Breast epithelium (tissue), 4 donors: Measurements from ENCODE around the gene RFT1. TPM values are rescaled to one million over a fixed set of nuclear protein-coding genes. Genes with fewer than 3 reads are reported as not detected.

Experiments
- DNase-seq, 2 donors: peaks; one replicate each; pipeline ENCODE4 v3.0.0-alpha.2; 2019; ENCODE audit warnings: low spot score in 2 of 2
- H3K27ac ChIP-seq, 2 donors: fragments of 200-600 bp; sonication (generic) in 1 of 2; one replicate each; pipeline ENCODE4 v1.5.1; 2016 to 2019; ENCODE audit warnings: mild to moderate bottlenecking in 1 of 2
- H3K27me3 ChIP-seq, 2 donors: fragments of 200-600 bp; sonication (generic) in 1 of 2; one replicate each; pipeline versions ENCODE4 v1.5.1 to v1.6.0; 2017 to 2019; ENCODE audit warnings: control low read depth in 1 of 2, mild to moderate bottlenecking in 1 of 2
- H3K36me3 ChIP-seq: fragments of 200-600 bp; one replicate; pipeline ENCODE4 v1.5.1; 2019
- H3K4me1 ChIP-seq, 2 donors: fragments of 200-600 bp; sonication (generic); one replicate each; pipeline ENCODE4 v1.5.1; 2016 to 2019; ENCODE audit warnings: control low read depth in 1 of 2
- H3K4me3 ChIP-seq, 3 donors: fragments of 200-600 bp; sonication (generic); 1 replicate in 2 of 3; 2 replicates in 1 of 3; pipeline ENCODE4 v1.5.1; 2016 to 2019; ENCODE audit warnings: mild to moderate bottlenecking in 3 of 3, moderate library complexity in 2 of 3
- H3K9me3 ChIP-seq, 2 donors: fragments of 200-600 bp; sonication (generic) in 1 of 2; one replicate each; pipeline ENCODE4 v1.5.1; 2016 to 2019; ENCODE audit warnings: control low read depth in 1 of 2
- POLR2A ChIP-seq: fragments of 450-650 bp; IDR thresholded peaks from one replicate; pipeline ENCODE4 v1.6.1; 2016; ENCODE audit warnings: antibody characterized with exemption, mild to moderate bottlenecking, moderate library complexity
- POLR2AphosphoS5 ChIP-seq, 3 donors: sonication (generic); formaldehyde crosslinking; IDR thresholded peaks; one replicate each; pipeline ENCODE4 v1.6.1; 2017; ENCODE audit warnings: antibody characterized with exemption in 3 of 3
- intact Hi-C: fragments of 100-400 bp; cut with DNase I; formaldehyde crosslinking; loops from one replicate; pipeline ENCODE4 v1.15.1; 2023; ENCODE audit warnings: low total_unique reads
- total RNA-seq, 3 donors: library from RNA; depleted of rRNA; stranded (reverse); fragments of >200 nt; gene quantifications; one replicate each; pipeline ENCODE4 v1.1.0, GENCODE V29; 2016
- TF ChIP-seq, protein P1 (sequence below), 3 donors: fragments of 450-650 bp; IDR thresholded peaks; one replicate each; pipeline ENCODE4 v1.5.1; 2016 to 2017; ENCODE audit warnings: antibody characterized with exemption in 3 of 3, mild to moderate bottlenecking in 3 of 3, moderate library complexity in 3 of 3

RFT1 gene
- total RNA-seq, 3 donors from 2014 or later, result 9.5 to 11.7 (median 10.1) TPM

DNA sequence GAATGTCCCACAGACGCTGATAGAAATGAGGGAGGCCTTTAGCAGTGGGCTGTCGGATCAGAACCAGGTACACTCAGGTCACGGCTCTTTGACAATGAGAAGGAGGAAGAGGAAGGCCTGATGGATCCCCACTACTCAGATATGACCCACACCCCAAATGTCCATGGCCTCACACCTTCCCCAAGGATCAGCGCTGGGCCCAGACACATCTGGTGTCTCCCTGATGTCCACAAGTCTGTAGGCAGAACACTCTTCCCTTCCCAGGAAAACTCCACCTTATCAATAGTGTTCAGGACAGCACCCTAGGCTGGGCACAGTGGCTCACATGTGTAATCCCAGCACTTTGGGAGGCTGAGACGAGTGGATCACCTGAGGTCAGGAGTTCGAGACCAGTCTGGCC, 51.1 kb downstream of the RFT1 start:
- H3K27me3 ChIP-seq, result no peaks in the 10 kb centered on the region
- H3K9me3 ChIP-seq, result no peaks in the 10 kb centered on the region
- DNase-seq, result peak in 1 of 2 donors; percentile 39
- no peak overlapping the region for H3K4me3 ChIP-seq
- TF ChIP-seq, protein P1, sequence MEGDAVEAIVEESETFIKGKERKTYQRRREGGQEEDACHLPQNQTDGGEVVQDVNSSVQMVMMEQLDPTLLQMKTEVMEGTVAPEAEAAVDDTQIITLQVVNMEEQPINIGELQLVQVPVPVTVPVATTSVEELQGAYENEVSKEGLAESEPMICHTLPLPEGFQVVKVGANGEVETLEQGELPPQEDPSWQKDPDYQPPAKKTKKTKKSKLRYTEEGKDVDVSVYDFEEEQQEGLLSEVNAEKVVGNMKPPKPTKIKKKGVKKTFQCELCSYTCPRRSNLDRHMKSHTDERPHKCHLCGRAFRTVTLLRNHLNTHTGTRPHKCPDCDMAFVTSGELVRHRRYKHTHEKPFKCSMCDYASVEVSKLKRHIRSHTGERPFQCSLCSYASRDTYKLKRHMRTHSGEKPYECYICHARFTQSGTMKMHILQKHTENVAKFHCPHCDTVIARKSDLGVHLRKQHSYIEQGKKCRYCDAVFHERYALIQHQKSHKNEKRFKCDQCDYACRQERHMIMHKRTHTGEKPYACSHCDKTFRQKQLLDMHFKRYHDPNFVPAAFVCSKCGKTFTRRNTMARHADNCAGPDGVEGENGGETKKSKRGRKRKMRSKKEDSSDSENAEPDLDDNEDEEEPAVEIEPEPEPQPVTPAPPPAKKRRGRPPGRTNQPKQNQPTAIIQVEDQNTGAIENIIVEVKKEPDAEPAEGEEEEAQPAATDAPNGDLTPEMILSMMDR (IDR thresholded peaks at IDR 0.05), result no peak
- no peak for TF ChIP-seq POLR2A
- no peak for TF ChIP-seq POLR2AphosphoS5 (IDR thresholded peaks at IDR 0.05)
- no peaks in the 10 kb centered on the region for H3K36me3 ChIP-seq
- no peaks in the 10 kb centered on the region for H3K4me1 ChIP-seq
- intact Hi-C loops, result no loop called here
- no peak overlapping the region for H3K27ac ChIP-seq

DNA sequence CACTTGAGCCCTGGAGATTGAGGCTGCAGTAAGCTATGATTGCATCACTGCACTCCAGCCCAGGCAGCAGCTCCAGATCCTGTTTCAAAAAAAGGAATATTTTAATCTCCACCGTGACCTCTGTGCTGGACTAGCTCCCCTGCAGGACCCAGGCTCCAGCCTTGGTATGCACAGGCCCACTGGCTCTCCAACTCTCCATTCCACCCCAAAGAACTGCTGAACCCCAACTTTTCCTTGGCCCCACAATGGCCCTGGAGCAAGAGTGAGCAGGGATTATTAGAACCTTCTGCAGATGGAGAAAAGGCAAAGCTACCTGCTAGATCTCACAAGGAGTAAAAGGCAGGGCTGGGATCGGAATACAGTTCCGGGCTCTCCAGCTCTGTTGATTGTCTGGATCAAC, 51.6 kb downstream of the RFT1 start:
- peak in 1 of 2 donors; percentile 30 for DNase-seq
- intact Hi-C loops, result no loop called here
- H3K9me3 ChIP-seq, result no peaks in the 10 kb centered on the region
- H3K4me1 ChIP-seq, result no peaks in the 10 kb centered on the region
- TF ChIP-seq, protein P1 (IDR thresholded peaks at IDR 0.05), result no peak
- no peak overlapping the region for H3K27ac ChIP-seq
- no peak overlapping the region for H3K4me3 ChIP-seq
- H3K27me3 ChIP-seq, result no peaks in the 10 kb centered on the region
- H3K36me3 ChIP-seq, result no peaks in the 10 kb centered on the region

DNA sequence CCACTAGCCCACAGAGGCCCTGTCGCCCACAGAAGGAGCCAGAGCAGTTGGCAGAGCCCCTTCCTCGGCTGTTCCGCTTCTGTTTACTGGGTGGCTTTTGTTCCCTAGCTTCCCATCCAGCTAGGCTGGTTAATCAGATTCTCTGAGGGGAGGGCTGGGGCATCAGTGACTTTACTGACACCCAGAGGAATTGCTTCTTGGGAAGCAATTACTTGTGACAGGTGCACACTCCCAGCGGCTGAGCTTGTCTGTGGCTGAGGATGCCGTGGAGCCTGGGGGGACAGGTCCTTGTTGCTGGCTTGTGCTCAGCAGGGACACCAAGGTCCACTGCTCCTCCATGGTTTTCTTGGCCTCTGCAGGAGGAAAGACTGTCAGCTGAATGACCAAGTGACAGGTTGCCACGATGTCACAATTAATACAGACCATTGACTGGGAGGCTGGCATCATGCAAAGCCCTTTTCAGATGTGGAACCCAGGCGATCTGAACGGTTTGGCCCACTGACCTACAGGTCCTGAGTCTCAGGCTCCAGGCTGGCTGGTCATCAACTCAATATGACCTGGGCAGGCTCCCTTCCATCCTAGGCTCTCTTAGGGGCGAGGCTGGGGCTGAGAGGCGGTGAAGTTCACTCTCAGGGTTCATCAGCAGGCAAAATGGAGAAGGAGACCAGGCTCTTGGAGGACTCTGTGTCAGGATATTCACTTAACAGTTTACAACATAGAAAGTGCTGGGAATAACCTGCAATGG, 52.6 kb downstream of the RFT1 start:
- no peaks in the 10 kb centered on the region for H3K27me3 ChIP-seq
- H3K36me3 ChIP-seq, result no peaks in the 10 kb centered on the region
- no peak for TF ChIP-seq POLR2AphosphoS5 (IDR thresholded peaks at IDR 0.05)
- TF ChIP-seq POLR2A, result no peak
- TF ChIP-seq, protein P1 (IDR thresholded peaks at IDR 0.05), result no peak
- no peak overlapping the region for H3K4me3 ChIP-seq
- H3K4me1 ChIP-seq, result no peaks in the 10 kb centered on the region
- no peaks in the 10 kb centered on the region for H3K9me3 ChIP-seq
- H3K27ac ChIP-seq, result no peak overlapping the region
- DNase-seq, result peak in 1 of 2 donors; percentile 27
- intact Hi-C loops, result no loop called here

DNA sequence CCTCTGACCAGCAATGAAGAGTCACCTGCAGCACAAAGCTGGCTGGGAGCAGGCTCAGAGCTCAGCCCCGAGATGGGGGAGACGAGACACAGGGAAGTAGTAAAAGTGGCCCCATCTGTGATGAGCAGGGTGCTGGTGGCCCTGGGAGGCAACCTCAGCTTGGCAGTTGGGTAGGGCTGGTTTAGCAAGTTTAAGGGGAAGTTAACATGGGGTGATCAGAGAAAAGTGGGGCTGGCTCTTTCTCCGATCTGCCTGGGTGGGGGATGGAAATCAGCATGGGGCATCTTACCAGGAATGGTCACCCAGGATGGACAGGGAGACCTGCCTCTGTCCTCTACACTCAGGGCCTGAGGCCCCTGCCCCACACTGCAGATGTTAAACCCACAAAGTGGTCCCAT, 54.5 kb downstream of the RFT1 start:
- Histone ChIP-seq H3K4me1 (peaks cover 0 to 7% of the 10 kb centered on the region in 2 donors), H3K36me3 (no peaks in the 10 kb centered on the region), H3K27me3 (no peaks in the 10 kb centered on the region), H3K27ac (no peak overlapping the region), H3K9me3 (no peaks in the 10 kb centered on the region), H3K4me3 (no peak overlapping the region)
- peak in 1 of 2 donors; percentile 19 for DNase-seq
- TF ChIP-seq, protein P1 (IDR thresholded peaks at IDR 0.05), result no peak
- TF ChIP-seq POLR2A (no peak), POLR2AphosphoS5 (IDR thresholded peaks at IDR 0.05) (no peak)
- intact Hi-C loops, result no loop called here

DNA sequence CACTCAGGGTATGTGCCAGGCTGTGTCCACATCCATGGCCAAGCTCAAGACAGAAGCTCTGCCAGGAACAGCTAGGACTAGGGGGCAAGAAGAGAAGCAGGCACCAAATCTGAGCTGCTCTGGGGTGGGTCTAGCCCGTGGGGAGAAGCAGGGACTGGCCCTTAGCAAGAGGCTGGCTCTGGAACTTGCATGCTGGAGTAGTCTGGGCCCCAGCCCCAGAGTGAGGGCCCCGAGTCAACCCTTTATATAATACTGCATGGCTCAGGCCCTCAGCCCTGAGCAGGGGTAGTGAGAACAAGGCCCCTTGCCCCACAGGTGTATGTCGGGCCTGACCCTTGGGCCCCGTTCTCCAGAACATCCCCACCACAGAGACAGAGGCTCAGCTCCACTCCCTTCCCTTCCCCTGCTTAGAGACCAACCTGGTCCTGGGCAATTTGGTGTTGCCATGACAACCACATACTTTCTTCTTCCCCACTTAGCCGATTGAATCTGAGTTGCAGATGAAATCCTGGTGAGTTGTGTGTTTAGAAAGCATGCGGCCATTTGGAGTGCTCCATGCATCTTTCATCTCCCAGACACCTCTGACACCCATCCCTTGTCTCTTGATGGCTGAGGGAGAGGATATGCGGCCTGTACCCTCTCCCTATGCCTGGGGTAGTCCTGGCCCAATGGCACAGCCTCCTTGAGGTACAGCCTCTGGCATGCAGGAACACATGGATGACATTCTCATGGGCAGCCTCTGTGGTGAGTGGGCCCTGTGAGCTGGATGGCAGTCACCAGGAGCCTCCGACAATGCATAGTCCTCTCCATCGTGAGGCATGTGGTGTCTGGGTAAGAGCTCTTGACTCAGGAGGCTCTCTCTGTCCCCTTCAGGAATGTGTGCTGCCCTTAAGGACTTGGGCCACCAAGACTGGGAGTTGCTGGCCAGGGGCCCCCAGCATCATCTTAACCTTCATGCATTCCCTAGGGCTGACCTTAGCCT, 55.2 kb downstream of the RFT1 start:
- H3K4me1 ChIP-seq, result peaks cover 0 to 7% of the 10 kb centered on the region in 2 donors
- TF ChIP-seq POLR2A, result no peak
- TF ChIP-seq, protein P1 (IDR thresholded peaks at IDR 0.05), result no peak
- no peak for TF ChIP-seq POLR2AphosphoS5 (IDR thresholded peaks at IDR 0.05)
- no peaks in the 10 kb centered on the region for H3K27me3 ChIP-seq
- peak in 1 of 2 donors; percentile 28 for DNase-seq
- no peaks in the 10 kb centered on the region for H3K36me3 ChIP-seq
- H3K9me3 ChIP-seq, result no peaks in the 10 kb centered on the region
- intact Hi-C loops, result no loop called here
- H3K27ac ChIP-seq, result no peak overlapping the region
- H3K4me3 ChIP-seq, result no peak overlapping the region
